ENCODE results near the gene BNC2.

- no peak for TF ChIP-seq CTCF (conservative IDR thresholded peaks at IDR 0.05; ENCODE audit: low read depth, low read length)
- TF ChIP-seq EZH2 (IDR thresholded peaks at IDR 0.05; ENCODE audit: low read length, unreplicated experiment) = no peak
- TF ChIP-seq EZH2phosphoT487 (IDR thresholded peaks at IDR 0.05; ENCODE audit: borderline replicate concordance, low read length) = no peak
These were observed 325.6 kb downstream of the BNC2 start for GRCh38 chr9:16544842-16545241.
